Rectal smooth muscle tissue (tissue), 1 donor: ENCODE measurements around the gene DUSP5.

ENCODE experiments used
- H3K27ac ChIP-seq: one replicate; pipeline ENCODE4 v1.7.0; 2013; ENCODE audit warnings: low read depth, low read length, inconsistent platforms
- H3K27me3 ChIP-seq: one replicate; pipeline ENCODE4 v1.7.0; 2013; ENCODE audit warnings: low read length; ENCODE audit not compliant: control insufficient read depth, insufficient read depth
- H3K36me3 ChIP-seq: one replicate; pipeline ENCODE4 v1.7.0; 2013; ENCODE audit warnings: low read length; ENCODE audit not compliant: control insufficient read depth, insufficient read depth
- H3K4me1 ChIP-seq: one replicate; pipeline ENCODE4 v1.7.0; 2013; ENCODE audit warnings: low read length; ENCODE audit not compliant: control insufficient read depth, insufficient read depth
- H3K4me3 ChIP-seq: one replicate; pipeline ENCODE4 v1.7.0; 2013; ENCODE audit warnings: low read length
- H3K9ac ChIP-seq: one replicate; pipeline ENCODE4 v1.7.0; 2013; ENCODE audit warnings: low read length

DUSP5 gene

GRCh38 chr10:110553905-110554304, 56.2 kb downstream of the DUSP5 start:
- Histone ChIP-seq H3K4me1 (no peaks in the 10 kb centered on the region), H3K27ac (no peak overlapping the region), H3K9ac (no peak overlapping the region), H3K27me3 (no peaks in the 10 kb centered on the region), H3K36me3 (no peaks in the 10 kb centered on the region), H3K4me3 (no peak overlapping the region)

GRCh38 chr10:110556296-110556695, 58.6 kb downstream of the DUSP5 start:
- Histone ChIP-seq H3K27me3 (no peaks in the 10 kb centered on the region), H3K36me3 (no peaks in the 10 kb centered on the region), H3K27ac (no peak overlapping the region), H3K4me3 (no peak overlapping the region), H3K9ac (no peak overlapping the region), H3K4me1 (no peaks in the 10 kb centered on the region)

- Histone ChIP-seq H3K4me1 (no peaks in the 10 kb centered on the region), H3K4me3 (no peak overlapping the region), H3K27me3 (no peaks in the 10 kb centered on the region), H3K27ac (no peak overlapping the region), H3K36me3 (no peaks in the 10 kb centered on the region), H3K9ac (no peak overlapping the region)
Measured at GRCh38 chr10:110556969-110557601, 59.4 kb downstream of the DUSP5 start.

GRCh38 chr10:110558041-110558440, 60.3 kb downstream of the DUSP5 start:
- Histone ChIP-seq H3K27ac (no peak overlapping the region), H3K4me1 (no peaks in the 10 kb centered on the region), H3K36me3 (no peaks in the 10 kb centered on the region), H3K4me3 (no peak overlapping the region), H3K9ac (no peak overlapping the region), H3K27me3 (no peaks in the 10 kb centered on the region)

- H3K36me3 ChIP-seq, result no peaks in the 10 kb centered on the region
- no peak overlapping the region for H3K9ac ChIP-seq
- no peak overlapping the region for H3K4me3 ChIP-seq
- no peaks in the 10 kb centered on the region for H3K4me1 ChIP-seq
- peaks cover 4% of the 10 kb centered on the region for H3K27me3 ChIP-seq
- H3K27ac ChIP-seq, result no peak overlapping the region
Measured at GRCh38 chr10:110560012-110560411, 62.3 kb downstream of the DUSP5 start.
